ENCODE data around the gene GREB1. TPM values are rescaled to one million over a fixed set of nuclear protein-coding genes. Genes with fewer than 3 reads are reported as not detected.

GREB1 gene
- total and polyA plus RNA-seq, 3 experiments from 2014 or later = 0.16 to 0.94 (median 0.55) TPM

- peaks cover 4% of the 10 kb centered on the region for H3K27me3 ChIP-seq (ENCODE audit: insufficient read depth, low read length, poor library complexity, severe bottlenecking)
- Mint-ChIP-seq H3K4me3 (no peak overlapping the region), H3K4me1 (no peaks in the 10 kb centered on the region), H3K36me3 (peaks cover 0 to 3% (median 0%) of the 10 kb centered on the region in 3 donors), H3K27me3 (peaks cover 8 to 35% of the 10 kb centered on the region in 2 donors), H3K9me3 (peaks cover 0 to 4% (median 1%) of the 10 kb centered on the region in 5 donors), H3K27ac (no peak overlapping the region)
- CTCF ChIA-PET = no interaction called here
- H3K9me3 ChIP-seq (ENCODE audit: low read length) = no peaks in the 10 kb centered on the region
- no peak overlapping the region for H3K4me3 ChIP-seq (ENCODE audit: low read length)
- H3K4me1 ChIP-seq (ENCODE audit: insufficient read depth, low read length) = no peaks in the 10 kb centered on the region
- POLR2A ChIA-PET = no interaction called here
- no peak overlapping the region for H3K27ac ChIP-seq (ENCODE audit: low read depth, low read length)
- H3K36me3 ChIP-seq (ENCODE audit: insufficient read depth, low read length) = no peaks in the 10 kb centered on the region
- DNase-seq = no peak
These were observed 14.2 kb downstream of the GREB1 start for GRCh38 chr2:11547912-11548497.

GRCh38 chr2:11550302-11550701, 16.5 kb downstream of the GREB1 start:
- Histone ChIP-seq H3K9me3 (ENCODE audit: low read length) (no peaks in the 10 kb centered on the region), H3K4me3 (ENCODE audit: low read length) (no peak overlapping the region), H3K27ac (ENCODE audit: low read depth, low read length) (no peak overlapping the region), H3K4me1 (ENCODE audit: insufficient read depth, low read length) (no peaks in the 10 kb centered on the region), H3K36me3 (ENCODE audit: insufficient read depth, low read length) (no peaks in the 10 kb centered on the region), H3K27me3 (ENCODE audit: insufficient read depth, low read length, poor library complexity, severe bottlenecking) (peaks cover 4% of the 10 kb centered on the region)
- Mint-ChIP-seq H3K27ac (no peak overlapping the region), H3K4me3 (no peak overlapping the region), H3K9me3 (peaks cover 0 to 4% (median 0%) of the 10 kb centered on the region in 5 donors), H3K4me1 (peaks cover 5 to 6% (median 6%) of the 10 kb centered on the region in 3 donors), H3K27me3 (peaks cover 4 to 39% of the 10 kb centered on the region in 2 donors), H3K36me3 (peaks cover 0 to 3% (median 0%) of the 10 kb centered on the region in 3 donors)
- DNase-seq = no peak
- ChIA-PET CTCF (no interaction called here), POLR2A (no interaction called here)

- no peak overlapping the region for H3K4me3 Mint-ChIP-seq
- H3K36me3 Mint-ChIP-seq = peaks cover 0 to 3% (median 0%) of the 10 kb centered on the region in 3 donors
- no peak for DNase-seq
- Histone ChIP-seq H3K9me3 (ENCODE audit: low read length) (no peaks in the 10 kb centered on the region), H3K27ac (ENCODE audit: low read depth, low read length) (no peak overlapping the region), H3K36me3 (ENCODE audit: insufficient read depth, low read length) (no peaks in the 10 kb centered on the region), H3K4me1 (ENCODE audit: insufficient read depth, low read length) (no peaks in the 10 kb centered on the region), H3K27me3 (ENCODE audit: insufficient read depth, low read length, poor library complexity, severe bottlenecking) (peaks cover 4% of the 10 kb centered on the region), H3K4me3 (ENCODE audit: low read length) (no peak overlapping the region)
- H3K9me3 Mint-ChIP-seq = peaks cover 0 to 4% (median 0%) of the 10 kb centered on the region in 5 donors
- CTCF ChIA-PET = no interaction called here
- no peak overlapping the region for H3K27ac Mint-ChIP-seq
- peaks cover 4 to 44% of the 10 kb centered on the region in 2 donors for H3K27me3 Mint-ChIP-seq
- POLR2A ChIA-PET = no interaction called here
- H3K4me1 Mint-ChIP-seq = peaks cover 5 to 6% (median 6%) of the 10 kb centered on the region in 3 donors
These were observed 17.2 kb downstream of the GREB1 start for GRCh38 chr2:11550901-11551568.

- DNase-seq = no peak
- Histone ChIP-seq H3K4me3 (ENCODE audit: low read length) (no peak overlapping the region), H3K9me3 (ENCODE audit: low read length) (no peaks in the 10 kb centered on the region), H3K36me3 (ENCODE audit: insufficient read depth, low read length) (no peaks in the 10 kb centered on the region), H3K4me1 (ENCODE audit: insufficient read depth, low read length) (no peaks in the 10 kb centered on the region), H3K27me3 (ENCODE audit: insufficient read depth, low read length, poor library complexity, severe bottlenecking) (peaks cover 4% of the 10 kb centered on the region), H3K27ac (ENCODE audit: low read depth, low read length) (no peak overlapping the region)
- peaks cover 8 to 44% of the 10 kb centered on the region in 2 donors for H3K27me3 Mint-ChIP-seq
- no peak overlapping the region for H3K4me3 Mint-ChIP-seq
- peaks cover 5 to 6% (median 6%) of the 10 kb centered on the region in 3 donors for H3K4me1 Mint-ChIP-seq
- ChIA-PET POLR2A (no interaction called here), CTCF (no interaction called here)
- H3K36me3 Mint-ChIP-seq = peaks cover 0 to 3% (median 0%) of the 10 kb centered on the region in 3 donors
- peaks cover 0 to 4% (median 0%) of the 10 kb centered on the region in 5 donors for H3K9me3 Mint-ChIP-seq
- no peak overlapping the region for H3K27ac Mint-ChIP-seq
These were observed 17.9 kb downstream of the GREB1 start for GRCh38 chr2:11551569-11552259.

- Mint-ChIP-seq H3K4me3 (no peak overlapping the region), H3K4me1 (peaks cover 5 to 6% (median 6%) of the 10 kb centered on the region in 3 donors), H3K36me3 (peaks cover 0 to 3% (median 0%) of the 10 kb centered on the region in 3 donors), H3K9me3 (peaks cover 0 to 4% (median 0%) of the 10 kb centered on the region in 5 donors), H3K27me3 (peaks cover 8 to 47% of the 10 kb centered on the region in 2 donors), H3K27ac (no peak overlapping the region)
- Histone ChIP-seq H3K27me3 (ENCODE audit: insufficient read depth, low read length, poor library complexity, severe bottlenecking) (peaks cover 4% of the 10 kb centered on the region), H3K36me3 (ENCODE audit: insufficient read depth, low read length) (no peaks in the 10 kb centered on the region), H3K4me3 (ENCODE audit: low read length) (no peak overlapping the region), H3K27ac (ENCODE audit: low read depth, low read length) (no peak overlapping the region), H3K4me1 (ENCODE audit: insufficient read depth, low read length) (no peaks in the 10 kb centered on the region), H3K9me3 (ENCODE audit: low read length) (no peaks in the 10 kb centered on the region)
- POLR2A ChIA-PET = no interaction called here
- CTCF ChIA-PET = no interaction called here
- DNase-seq = no peak
These were observed 18.4 kb downstream of the GREB1 start for GRCh38 chr2:11552260-11552638.

- H3K4me3 Mint-ChIP-seq = no peak overlapping the region
- ChIA-PET CTCF (interaction anchor here (1.0 kb wide), 1 partner anchor 28 kb away, joined by 3 read pairs; no protein-coding TSS in a partner anchor), POLR2A (no interaction called here)
- H3K4me1 Mint-ChIP-seq = peaks cover 5 to 6% (median 6%) of the 10 kb centered on the region in 3 donors
- no peaks in the 10 kb centered on the region for H3K9me3 ChIP-seq (ENCODE audit: low read length)
- H3K4me1 ChIP-seq (ENCODE audit: insufficient read depth, low read length) = no peaks in the 10 kb centered on the region
- H3K36me3 ChIP-seq (ENCODE audit: insufficient read depth, low read length) = no peaks in the 10 kb centered on the region
- H3K4me3 ChIP-seq (ENCODE audit: low read length) = no peak overlapping the region
- H3K36me3 Mint-ChIP-seq = peaks cover 0 to 3% (median 0%) of the 10 kb centered on the region in 3 donors
- peaks cover 8 to 46% of the 10 kb centered on the region in 2 donors for H3K27me3 Mint-ChIP-seq
- DNase-seq = no peak
- peaks cover 0 to 4% (median 0%) of the 10 kb centered on the region in 5 donors for H3K9me3 Mint-ChIP-seq
- H3K27ac ChIP-seq (ENCODE audit: low read depth, low read length) = no peak overlapping the region
- no peak overlapping the region for H3K27ac Mint-ChIP-seq
- H3K27me3 ChIP-seq (ENCODE audit: insufficient read depth, low read length, poor library complexity, severe bottlenecking) = peaks cover 4% of the 10 kb centered on the region
These were observed 20.0 kb downstream of the GREB1 start for GRCh38 chr2:11553661-11554398.

GRCh38 chr2:11554399-11554716, 20.5 kb downstream of the GREB1 start:
- Histone ChIP-seq H3K4me3 (ENCODE audit: low read length) (no peak overlapping the region), H3K27me3 (ENCODE audit: insufficient read depth, low read length, poor library complexity, severe bottlenecking) (peaks cover 4% of the 10 kb centered on the region), H3K4me1 (ENCODE audit: insufficient read depth, low read length) (no peaks in the 10 kb centered on the region), H3K36me3 (ENCODE audit: insufficient read depth, low read length) (no peaks in the 10 kb centered on the region), H3K27ac (ENCODE audit: low read depth, low read length) (no peak overlapping the region), H3K9me3 (ENCODE audit: low read length) (no peaks in the 10 kb centered on the region)
- peaks cover 0 to 3% (median 0%) of the 10 kb centered on the region in 3 donors for H3K36me3 Mint-ChIP-seq
- H3K9me3 Mint-ChIP-seq = peaks cover 0 to 4% (median 0%) of the 10 kb centered on the region in 5 donors
- no peak overlapping the region for H3K4me3 Mint-ChIP-seq
- peaks cover 5 to 6% (median 6%) of the 10 kb centered on the region in 3 donors for H3K4me1 Mint-ChIP-seq
- H3K27ac Mint-ChIP-seq = no peak overlapping the region
- no peak for DNase-seq
- ChIA-PET CTCF (interaction anchor here (1.0 kb wide), 1 partner anchor 28 kb away, joined by 3 read pairs; no protein-coding TSS in a partner anchor), POLR2A (no interaction called here)
- H3K27me3 Mint-ChIP-seq = peaks cover 11 to 49% of the 10 kb centered on the region in 2 donors
